Endometrial microvascular endothelial cells (primary cell): ENCODE data around the gene DNM2. TPM values are rescaled to one million over a fixed set of nuclear protein-coding genes. Genes with fewer than 3 reads are reported as not detected.
"Not testable (repeated sequence)": the region's sequence is repeated elsewhere in the genome, so short reads cannot be mapped to it uniquely, and the experiment has no call there.

Experiments
- in situ Hi-C: cut with HindIII; loops from 2 replicates; pipeline ENCODE4 v1.10.0; 2017; ENCODE audit warnings: low sequenced_read_pairs, low pct_unique_long_range_greater_than_20kb; ENCODE audit errors: inconsistent ontology term
- total RNA-seq: library from RNA; depleted of rRNA; stranded (reverse); fragments of >200 nt; gene quantifications from one replicate; pipeline ENCODE4 v1.2.3, GENCODE V29; 2015; ENCODE audit errors: inconsistent ontology term

DNM2 gene
- total RNA-seq, result 110 TPM

- in situ Hi-C loops, result no loop called here
Measured at GRCh38 chr19:10717356-10718204, at the start of gene DNM2. Gene DNM2, plus strand, starts transcription at chr19:10718079. Its CDS starts 164 bp downstream, at chr19:10718243.

DNA sequence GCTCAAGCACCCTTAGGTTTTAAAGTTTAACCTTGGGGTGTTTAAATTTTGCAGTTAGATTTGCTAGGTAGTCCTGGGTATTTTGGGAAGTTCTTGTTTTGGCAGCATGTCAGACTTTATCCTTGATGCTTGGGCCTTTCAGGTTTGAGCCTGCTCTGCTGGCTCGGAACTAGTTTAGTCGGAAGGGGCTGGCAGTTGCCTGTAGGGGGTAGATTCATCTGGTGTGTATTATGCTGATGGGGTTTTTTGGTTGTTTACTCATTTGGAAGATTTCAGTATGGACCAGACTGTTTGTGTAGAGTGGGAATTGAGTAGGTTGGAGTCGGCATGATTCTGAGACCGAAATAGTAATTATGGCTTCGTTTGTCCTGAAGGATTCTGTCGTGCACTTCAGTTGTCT is 48.6 kb upstream of the DNM2 start:
- in situ Hi-C loops, result no loop called here

- in situ Hi-C loops, result no loop called here
Measured at GRCh38 chr19:10670182-10670581, 47.7 kb upstream of the DNM2 start.

GRCh38 chr19:10670876-10671804 is 46.7 kb upstream of the DNM2 start:
- in situ Hi-C loops, result no loop called here

DNA sequence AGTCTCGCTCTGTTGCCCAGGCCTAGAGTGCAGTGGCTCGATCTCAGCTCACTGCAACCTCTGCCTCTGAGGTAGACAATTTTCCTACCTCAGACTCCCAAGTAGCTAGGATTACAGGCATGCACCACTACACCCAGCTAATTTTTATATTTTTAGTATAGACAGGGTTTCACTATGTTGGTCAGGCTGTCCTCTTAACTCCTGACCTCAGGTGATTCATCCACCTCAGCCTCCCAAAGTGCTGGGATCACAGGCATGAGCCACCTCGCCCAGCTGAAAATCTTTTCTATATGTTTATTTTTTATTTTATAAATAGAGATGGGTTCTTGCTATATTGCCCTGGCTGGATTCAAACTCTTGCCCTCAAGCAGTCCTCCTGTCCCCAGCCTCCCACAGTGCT is 46.0 kb upstream of the DNM2 start:
- in situ Hi-C loops, result not testable (repeated sequence)

DNA sequence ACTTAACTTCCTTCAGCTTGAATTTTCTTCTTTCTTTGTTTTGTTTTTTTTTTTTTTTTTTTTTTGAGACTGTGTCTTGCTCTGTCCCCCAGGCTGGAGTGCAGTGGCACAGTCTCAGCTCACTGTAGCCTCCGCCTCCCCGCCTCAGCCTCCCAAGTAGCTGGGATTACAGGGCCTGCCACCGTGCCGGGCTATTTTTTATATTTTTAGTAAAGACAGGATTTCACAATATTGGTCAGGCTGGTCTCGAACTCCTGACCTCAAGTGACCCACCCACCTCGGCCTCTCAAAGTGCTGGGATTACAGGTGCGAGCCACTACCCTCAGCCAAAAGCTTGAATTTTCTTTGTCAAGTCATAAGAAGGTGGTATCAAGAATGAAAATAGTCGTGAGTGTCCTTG is 42.7 kb upstream of the DNM2 start:
- in situ Hi-C loops, result not testable (repeated sequence)

GRCh38 chr19:10677751-10678150 is 40.1 kb upstream of the DNM2 start:
- in situ Hi-C loops, result no loop called here

DNA sequence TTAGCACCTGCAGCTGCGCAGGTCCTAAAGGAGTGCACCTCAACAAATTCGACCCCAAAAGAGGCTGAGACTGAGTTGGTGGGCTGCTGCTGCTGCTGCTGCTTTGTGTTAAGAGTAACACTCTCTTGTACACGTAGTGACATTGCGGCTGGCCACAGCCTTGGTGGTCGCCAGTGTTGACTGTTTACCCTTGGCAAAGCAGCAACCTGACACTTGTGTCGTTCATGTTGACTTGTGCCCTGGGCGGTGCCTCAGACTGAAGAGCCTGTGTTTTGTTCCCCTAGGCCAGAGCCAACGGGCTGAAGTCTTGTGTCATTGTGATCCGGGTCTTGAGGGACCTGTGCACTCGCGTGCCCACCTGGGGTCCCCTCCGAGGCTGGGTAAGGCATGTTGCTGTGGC is 39.1 kb upstream of the DNM2 start:
- in situ Hi-C loops, result no loop called here

- in situ Hi-C loops, result no loop called here
Measured at GRCh38 chr19:10679743-10680142, 38.1 kb upstream of the DNM2 start.

DNA sequence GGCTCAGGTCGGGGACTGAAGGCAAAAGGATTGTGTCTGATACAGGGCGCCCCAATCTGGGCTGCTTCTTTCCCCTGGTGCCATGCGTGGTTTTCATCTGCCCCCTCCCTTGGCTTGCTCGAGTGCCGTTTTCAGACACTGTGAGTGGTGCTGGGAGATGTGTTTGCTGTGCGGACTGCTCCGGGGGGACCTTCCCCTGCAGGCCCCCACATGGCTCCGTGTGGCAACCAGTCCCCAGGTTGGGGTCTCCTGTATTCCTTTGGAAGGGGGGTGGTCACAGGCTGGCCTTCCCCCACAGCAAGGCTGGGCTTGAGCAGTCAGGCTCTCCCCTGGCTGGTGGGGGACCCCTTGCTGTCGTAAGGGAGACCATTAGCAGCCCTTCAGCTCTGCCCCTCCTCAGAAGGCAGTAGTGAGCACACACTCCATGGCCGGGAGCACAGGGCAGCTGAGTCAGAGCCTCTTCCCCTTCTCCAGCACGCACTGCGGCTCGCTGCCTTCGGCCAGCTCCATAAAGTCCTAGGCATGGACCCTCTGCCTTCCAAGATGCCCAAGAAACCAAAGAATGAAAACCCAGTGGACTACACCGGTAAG is 37.2 kb upstream of the DNM2 start:
- in situ Hi-C loops, result no loop called here

DNA sequence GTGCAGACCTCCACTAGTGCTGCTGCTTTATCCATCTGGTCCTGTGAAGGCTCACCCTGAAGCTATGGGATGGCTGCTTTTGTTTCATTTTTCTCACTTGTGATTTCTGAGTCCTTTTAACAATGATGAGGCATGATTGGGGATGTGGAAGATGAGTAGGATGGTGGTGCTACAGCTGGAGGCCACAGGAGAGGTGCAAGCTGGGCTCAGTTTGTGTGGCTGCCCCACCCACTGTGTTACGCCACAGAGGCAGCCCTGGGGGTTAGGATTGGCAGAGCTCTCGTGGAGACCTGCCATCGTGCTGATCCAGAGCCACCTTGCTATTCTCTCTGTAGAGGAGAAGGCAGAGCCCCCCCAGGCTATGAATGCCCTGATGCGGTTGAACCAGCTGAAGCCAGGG is 36.2 kb upstream of the DNM2 start:
- in situ Hi-C loops, result no loop called here

- in situ Hi-C loops, result no loop called here
Measured at GRCh38 chr19:10682397-10683063, 35.3 kb upstream of the DNM2 start.

GRCh38 chr19:10683064-10683426 is 34.8 kb upstream of the DNM2 start:
- in situ Hi-C loops, result no loop called here

- in situ Hi-C loops, result no loop called here
Measured at GRCh38 chr19:10683582-10683981, 34.3 kb upstream of the DNM2 start.

GRCh38 chr19:10685210-10685609 is 32.7 kb upstream of the DNM2 start:
- in situ Hi-C loops, result no loop called here

DNA sequence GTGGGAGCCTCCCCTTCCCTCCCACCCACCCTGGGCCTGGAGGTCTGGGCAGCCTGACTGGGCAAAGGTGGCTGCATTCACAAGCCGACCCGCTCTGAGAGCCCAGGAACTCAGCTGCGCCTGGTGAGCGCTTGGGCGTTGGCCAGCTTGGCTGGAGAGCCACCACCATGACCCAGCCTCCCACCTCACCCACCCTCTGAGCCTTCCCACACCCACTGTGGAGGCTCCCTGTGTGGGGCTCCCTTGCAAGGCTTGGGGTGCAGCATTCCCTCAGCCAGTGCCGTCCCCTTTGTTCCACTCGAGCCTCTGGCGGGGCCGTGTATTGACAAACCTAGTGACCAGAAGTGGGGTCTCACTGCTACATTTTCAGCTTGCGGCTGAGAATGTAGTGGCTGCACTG is 31.7 kb upstream of the DNM2 start:
- in situ Hi-C loops, result no loop called here

DNA sequence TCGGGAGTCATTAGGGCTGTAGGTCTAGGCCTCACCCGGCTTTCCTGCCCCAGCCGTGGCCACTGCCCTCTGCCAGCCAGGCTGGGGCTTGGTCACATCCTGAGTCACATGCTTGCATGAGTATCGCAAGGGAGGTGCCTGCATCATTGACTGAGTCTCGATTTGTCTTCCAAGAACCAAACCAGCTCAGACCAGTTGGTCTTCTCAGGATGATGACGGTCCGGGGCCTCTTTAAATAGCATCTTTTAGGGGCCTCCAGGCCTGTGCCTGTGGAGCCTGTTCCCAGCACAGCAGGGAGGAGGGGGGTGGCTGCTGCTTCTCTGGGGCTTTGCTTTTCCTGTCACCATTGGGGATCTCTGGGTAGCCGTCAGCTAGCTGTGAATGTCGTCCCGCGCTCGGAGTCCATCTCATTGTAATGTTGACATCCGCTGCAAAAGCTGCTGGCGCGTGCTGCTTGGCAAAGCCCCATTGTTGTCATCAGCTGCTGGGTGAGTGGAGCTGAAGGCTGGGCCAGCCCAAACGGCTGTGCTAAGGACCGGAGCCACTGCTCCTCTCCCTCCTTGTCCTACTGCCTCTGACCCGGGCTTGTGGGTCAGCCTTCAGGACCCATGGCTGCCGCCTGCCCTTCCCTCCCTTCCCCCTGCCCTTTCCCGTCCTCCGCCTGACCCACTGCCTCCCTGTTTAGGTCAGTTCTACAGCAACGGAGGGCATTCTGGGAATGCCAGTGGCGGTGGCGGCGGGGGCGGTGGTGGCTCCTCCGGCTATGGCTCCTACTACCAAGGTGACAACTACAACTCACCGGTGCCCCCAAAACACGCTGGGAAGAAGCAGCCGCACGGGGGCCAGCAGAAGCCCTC is 31.0 kb upstream of the DNM2 start:
- in situ Hi-C loops, result no loop called here
